Keratinocyte (primary cell): Measurements from ENCODE around the gene IL7R. TPM values are rescaled to one million over a fixed set of nuclear protein-coding genes. Genes with fewer than 3 reads are reported as not detected.

Source experiments
- DNase-seq: peaks from one replicate; pipeline ENCODE4 v3.0.0-alpha.2; 2011; ENCODE audit warnings: low read depth, missing footprints, low spot score
- FAIRE-seq: peaks from 2 replicates; lab custom pipeline; 2011; peaks lifted over from hg19 to GRCh38; lab: Jason Lieb, UNC
- H2AFZ ChIP-seq: 2 replicates; pipeline ENCODE4 v1.6.0; 2012; ENCODE audit warnings: low read length, control low read depth, inconsistent platforms; ENCODE audit not compliant: control insufficient read depth
- H3K27ac ChIP-seq: 2 replicates; pipeline ENCODE4 v1.5.1; 2011; ENCODE audit warnings: low read length; ENCODE audit not compliant: control insufficient read depth, insufficient read depth
- H3K27me3 ChIP-seq: 3 replicates; pipeline ENCODE4 v1.6.0; 2011; ENCODE audit warnings: low read length; ENCODE audit not compliant: control insufficient read depth, insufficient read depth; ENCODE audit errors: extremely low read depth
- H3K36me3 ChIP-seq, 2 experiments: 2 replicates in 1 of 2; 3 replicates in 1 of 2; pipeline ENCODE4 v1.5.1; 2011; ENCODE audit warnings: low read length in 2 of 2, mild to moderate bottlenecking in 1 of 2; ENCODE audit not compliant: control insufficient read depth in 2 of 2, insufficient read depth in 2 of 2; ENCODE audit errors: extremely low read depth in 1 of 2
- H3K4me1 ChIP-seq: 3 replicates; pipeline ENCODE4 v1.5.1; 2011; ENCODE audit warnings: low read length; ENCODE audit not compliant: control insufficient read depth, insufficient read depth; ENCODE audit errors: extremely low read depth
- H3K4me2 ChIP-seq: 3 replicates; pipeline ENCODE4 v1.6.0; 2011; ENCODE audit warnings: low read depth, low read length; ENCODE audit not compliant: control insufficient read depth, insufficient read depth; ENCODE audit errors: extremely low read depth
- H3K4me3 ChIP-seq, 3 experiments: fragments of 200-600 bp in 1 of 3; sonication (generic) in 1 of 3; 2 replicates in 2 of 3; 3 replicates in 1 of 3; pipeline ENCODE4 v1.5.1; 2011 to 2016; ENCODE audit warnings: low read length in 3 of 3, mild to moderate bottlenecking in 3 of 3, control low read depth in 2 of 3, inconsistent platforms in 1 of 3, low read depth in 1 of 3, mixed read lengths in 1 of 3, mixed run types in 1 of 3, moderate library complexity in 1 of 3; ENCODE audit not compliant: control insufficient read depth in 2 of 3, insufficient read depth in 2 of 3; ENCODE audit errors: extremely low read depth in 1 of 3
- H3K79me2 ChIP-seq: 2 replicates; pipeline ENCODE4 v1.6.0; 2012; ENCODE audit warnings: low read length; ENCODE audit not compliant: control insufficient read depth, insufficient read depth
- H3K9ac ChIP-seq: 3 replicates; pipeline ENCODE4 v1.6.0; 2011; ENCODE audit warnings: low read length; ENCODE audit not compliant: control insufficient read depth, insufficient read depth; ENCODE audit errors: extremely low read depth
- H3K9me1 ChIP-seq: 3 replicates; pipeline ENCODE4 v1.6.0; 2011; ENCODE audit warnings: low read length; ENCODE audit not compliant: control insufficient read depth, insufficient read depth; ENCODE audit errors: extremely low read depth
- H3K9me3 ChIP-seq: 2 replicates; pipeline ENCODE4 v1.5.1; 2012; ENCODE audit warnings: low read depth, low read length; ENCODE audit not compliant: control insufficient read depth
- H4K20me1 ChIP-seq: 3 replicates; pipeline ENCODE4 v1.6.0; 2011; ENCODE audit warnings: low read length; ENCODE audit not compliant: control insufficient read depth, insufficient read depth; ENCODE audit errors: extremely low read depth
- CTCF ChIP-seq, 3 experiments: IDR thresholded peaks in 1 of 3; conservative IDR thresholded peaks in 1 of 3; optimal IDR thresholded peaks in 1 of 3; 2 replicates in 2 of 3; 3 replicates in 1 of 3; pipeline versions ENCODE3 to v1.5.1; 2011; ENCODE audit warnings: low read length in 3 of 3, mild to moderate bottlenecking in 3 of 3, moderate library complexity in 2 of 3, control low read depth in 1 of 3, inconsistent platforms in 1 of 3; ENCODE audit not compliant: insufficient read depth in 2 of 3; ENCODE audit errors: extremely low read depth in 1 of 3
- EZH2 ChIP-seq: IDR thresholded peaks from one replicate; pipeline ENCODE4 v1.6.1; 2012; ENCODE audit warnings: inconsistent platforms, mild to moderate bottlenecking, low read length, moderate library complexity
- dilution Hi-C: fragments of 300-500 bp; cut with MboI; formaldehyde crosslinking; loops from one replicate; pipeline ENCODE4 v1.7.0; 2020; ENCODE audit warnings: low sequenced_read_pairs; ENCODE audit not compliant: extremely low pct_ligation_motif_present
- polyA plus RNA-seq, 5 experiments: library from polyadenylated mRNA; depleted of rRNA in 3 of 5; stranded (reverse) in 3 of 5; stranded (forward) in 1 of 5; unstranded in 1 of 5; fragments of >200 nt; gene quantifications; 1 replicate in 1 of 5; 2 replicates in 3 of 5; 3 replicates in 1 of 5; pipeline versions ENCODE4 v1.2.1 to v1.2.3, GENCODE V29; 2011 to 2012; ENCODE audit warnings: missing spikeins in 2 of 5, low read depth in 1 of 5, low replicate concordance in 1 of 5

The IL7R gene
- polyA plus RNA-seq, 1 donor (not counting 4 experiments of a cell fraction or from before 2014, with no cell fraction given): 4.7 TPM

DNA sequence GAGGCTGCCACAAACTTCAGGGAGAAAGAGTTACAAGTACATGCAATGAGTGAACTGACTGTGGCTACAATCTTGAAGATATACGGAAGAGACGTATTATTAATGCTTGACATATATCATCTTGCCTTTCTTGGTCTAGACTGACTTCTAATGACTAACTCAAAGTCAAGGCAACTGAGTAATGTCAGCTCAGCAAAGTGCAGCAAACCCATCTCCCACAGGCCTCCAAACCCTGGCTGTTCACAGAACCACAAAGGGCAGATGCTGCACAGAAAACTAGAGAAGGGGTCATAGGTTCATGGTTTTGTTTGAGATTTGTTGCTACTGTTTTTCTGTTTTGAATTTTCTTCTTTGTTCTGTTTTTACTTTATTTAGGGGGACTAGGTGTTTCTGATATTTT lies 21.0 kb downstream of the IL7R start:
- TF ChIP-seq EZH2 (no peak), CTCF (optimal IDR thresholded peaks at IDR 0.05 in 1 of 3, IDR thresholded peaks at IDR 0.05 in 1 of 3, conservative IDR thresholded peaks at IDR 0.05 in 1 of 3; ENCODE audit: extremely low read depth in 1 of 3, insufficient read depth in 2 of 3, low read length in 3 of 3) (no peak)
- dilution Hi-C loops: no loop called here
- no peaks in the 10 kb centered on the region for H3K36me3 ChIP-seq
- H3K27me3 ChIP-seq: no peaks in the 10 kb centered on the region
- no peak overlapping the region for H3K4me2 ChIP-seq
- no peaks in the 10 kb centered on the region for H3K79me2 ChIP-seq
- no peak overlapping the region for H3K27ac ChIP-seq
- no peaks in the 10 kb centered on the region for H3K9me3 ChIP-seq
- H3K4me1 ChIP-seq: peaks cover 10% of the 10 kb centered on the region
- no peak overlapping the region for H3K4me3 ChIP-seq
- no peak for DNase-seq
- H4K20me1 ChIP-seq: no peaks in the 10 kb centered on the region
- no peaks in the 10 kb centered on the region for H3K9me1 ChIP-seq
- no peak overlapping the region for H2AFZ ChIP-seq
- H3K9ac ChIP-seq: no peak overlapping the region
- no peak for FAIRE-seq

DNA sequence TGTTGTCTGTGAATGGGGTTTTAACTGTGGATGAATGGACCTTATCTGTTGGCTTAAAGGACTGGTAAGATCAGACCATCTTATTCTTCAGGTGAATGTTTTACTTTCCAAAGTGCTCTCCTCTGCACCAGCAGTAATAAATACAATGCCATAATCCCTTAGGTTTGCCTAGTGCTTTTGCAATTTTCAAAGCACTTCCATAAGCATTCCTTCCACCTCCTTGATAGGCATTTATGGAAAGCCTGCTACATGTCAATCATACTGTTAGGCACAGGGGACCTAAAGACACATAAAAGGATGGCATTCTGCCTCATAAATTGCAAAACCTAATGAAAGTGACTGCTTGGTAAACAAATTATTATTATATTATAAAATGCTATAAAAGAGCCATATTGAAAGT lies 21.4 kb downstream of the IL7R start:
- H3K27me3 ChIP-seq: no peaks in the 10 kb centered on the region
- DNase-seq: no peak
- no peaks in the 10 kb centered on the region for H3K9me3 ChIP-seq
- no peak overlapping the region for H3K9ac ChIP-seq
- no peak overlapping the region for H3K4me2 ChIP-seq
- H3K36me3 ChIP-seq: no peaks in the 10 kb centered on the region
- no peak overlapping the region for H2AFZ ChIP-seq
- no peak overlapping the region for H3K4me3 ChIP-seq
- peaks cover 10% of the 10 kb centered on the region for H3K4me1 ChIP-seq
- dilution Hi-C loops: no loop called here
- no peak for FAIRE-seq
- H3K79me2 ChIP-seq: no peaks in the 10 kb centered on the region
- TF ChIP-seq CTCF (optimal IDR thresholded peaks at IDR 0.05 in 1 of 3, IDR thresholded peaks at IDR 0.05 in 1 of 3, conservative IDR thresholded peaks at IDR 0.05 in 1 of 3; ENCODE audit: extremely low read depth in 1 of 3, insufficient read depth in 2 of 3, low read length in 3 of 3) (no peak), EZH2 (no peak)
- H3K27ac ChIP-seq: no peak overlapping the region
- no peaks in the 10 kb centered on the region for H3K9me1 ChIP-seq
- no peaks in the 10 kb centered on the region for H4K20me1 ChIP-seq
